Liver (tissue), 9 donors: Measurements from ENCODE around the gene CADM2. TPM values are rescaled to one million over a fixed set of nuclear protein-coding genes. Genes with fewer than 3 reads are reported as not detected.

Experiments
- DNase-seq: peaks from one replicate; pipeline ENCODE4 v3.0.0-alpha.2; 2017; ENCODE audit warnings: low spot score
- H3K27ac ChIP-seq, 2 donors: one replicate each; pipeline ENCODE4 v1.7.0; 2013; ENCODE audit warnings: inconsistent platforms in 2 of 2, low read length in 2 of 2, control low read depth in 1 of 2, low read depth in 1 of 2, mild to moderate bottlenecking in 1 of 2
- H3K27me3 ChIP-seq, 4 donors: one replicate each; pipeline versions ENCODE4 v1.6.1 to v1.7.0; 2013; ENCODE audit warnings: low read length in 3 of 4, inconsistent platforms in 1 of 4, mild to moderate bottlenecking in 1 of 4, moderate library complexity in 1 of 4; ENCODE audit not compliant: control insufficient read depth in 4 of 4, insufficient read depth in 4 of 4
- H3K36me3 ChIP-seq, 4 donors: one replicate each; pipeline versions ENCODE4 v1.6.1 to v1.7.0; 2013; ENCODE audit warnings: low read length in 3 of 4, mild to moderate bottlenecking in 3 of 4, low read depth in 1 of 4, moderate library complexity in 1 of 4; ENCODE audit not compliant: control insufficient read depth in 4 of 4, insufficient read depth in 3 of 4
- H3K4me1 ChIP-seq, 4 donors: one replicate each; pipeline versions ENCODE4 v1.6.1 to v1.7.0; 2013; ENCODE audit warnings: low read length in 3 of 4, mild to moderate bottlenecking in 3 of 4, moderate library complexity in 1 of 4; ENCODE audit not compliant: control insufficient read depth in 4 of 4, insufficient read depth in 4 of 4
- H3K4me3 ChIP-seq, 3 donors: one replicate each; pipeline versions ENCODE4 v1.6.1 to v1.7.0; 2013; ENCODE audit warnings: low read length in 3 of 3, control low read depth in 1 of 3, low read depth in 1 of 3, mild to moderate bottlenecking in 1 of 3
- H3K9ac ChIP-seq, 2 donors: one replicate each; pipeline ENCODE4 v1.7.0; 2013; ENCODE audit warnings: low read length in 2 of 2, mild to moderate bottlenecking in 2 of 2, moderate library complexity in 2 of 2, control low read depth in 1 of 2, low read depth in 1 of 2
- H3K9me3 ChIP-seq, 4 donors: one replicate each; pipeline versions ENCODE4 v1.6.1 to v1.7.0; 2013; ENCODE audit warnings: low read length in 3 of 4; ENCODE audit not compliant: control insufficient read depth in 4 of 4
- ATF3 ChIP-seq: IDR thresholded peaks from 2 replicates; pipeline ENCODE4 v1.6.1; 2016; ENCODE audit warnings: antibody characterized with exemption
- EGR1 ChIP-seq, 2 donors: IDR thresholded peaks; 2 replicates each; pipeline ENCODE4 v1.6.1; 2016 to 2018; ENCODE audit warnings: antibody characterized with exemption in 2 of 2, low read depth in 2 of 2
- FOXA1 ChIP-seq: IDR thresholded peaks from 2 replicates; pipeline ENCODE4 v1.6.1; 2016; ENCODE audit warnings: antibody characterized with exemption
- FOXA2 ChIP-seq: IDR thresholded peaks from 2 replicates; pipeline ENCODE4 v1.6.1; 2016; ENCODE audit warnings: antibody characterized with exemption
- GABPA ChIP-seq, 2 donors: IDR thresholded peaks in 1 of 2; conservative IDR thresholded peaks in 1 of 2; 2 replicates each; pipeline ENCODE4 v1.6.1; 2016; ENCODE audit warnings: antibody characterized with exemption in 2 of 2, mild to moderate bottlenecking in 1 of 2, moderate library complexity in 1 of 2
- HNF4A ChIP-seq, 2 donors: conservative IDR thresholded peaks; 2 replicates each; pipeline ENCODE4 v1.6.1; 2016; ENCODE audit warnings: antibody characterized with exemption in 2 of 2, mild to moderate bottlenecking in 2 of 2
- HNF4G ChIP-seq: IDR thresholded peaks from 2 replicates; pipeline ENCODE4 v1.6.1; 2016; ENCODE audit warnings: antibody characterized with exemption
- JUND ChIP-seq, 2 donors: IDR thresholded peaks; 2 replicates each; pipeline ENCODE4 v1.6.1; 2016; ENCODE audit warnings: antibody characterized with exemption in 2 of 2
- MAX ChIP-seq: IDR thresholded peaks from 2 replicates; pipeline ENCODE4 v1.6.1; 2016; ENCODE audit warnings: antibody characterized with exemption
- NR2F2 ChIP-seq: IDR thresholded peaks from 2 replicates; pipeline ENCODE4 v1.6.1; 2016; ENCODE audit warnings: antibody characterized with exemption
- RAD21 ChIP-seq, 2 donors: IDR thresholded peaks; 2 replicates each; pipeline ENCODE4 v1.6.1; 2016; ENCODE audit warnings: antibody characterized with exemption in 2 of 2, mild to moderate bottlenecking in 2 of 2
- RXRA ChIP-seq, 2 donors: IDR thresholded peaks; 2 replicates each; pipeline ENCODE4 v1.6.1; 2017 to 2018; ENCODE audit warnings: antibody characterized with exemption in 2 of 2, mild to moderate bottlenecking in 1 of 2
- SP1 ChIP-seq: IDR thresholded peaks from 2 replicates; pipeline ENCODE4 v1.6.1; 2018; ENCODE audit warnings: antibody characterized with exemption, mild to moderate bottlenecking
- TAF1 ChIP-seq: conservative IDR thresholded peaks from 2 replicates; pipeline ENCODE4 v1.6.1; 2016; ENCODE audit warnings: antibody characterized with exemption, mild to moderate bottlenecking
- YY1 ChIP-seq: IDR thresholded peaks from 2 replicates; pipeline ENCODE4 v1.6.1; 2016; ENCODE audit warnings: antibody characterized with exemption, mild to moderate bottlenecking
- WGBS: extraction: QIAGEN DNeasy Blood & Tissue Kit; methylation state at CpG from one replicate; pipeline ENCODE4 v1.1.7; 2013; 5-methylcytosine and 5-hydroxymethylcytosine counted together
- polyA plus RNA-seq, 2 donors: library from polyadenylated mRNA; stranded (reverse) in 1 of 2; unstranded in 1 of 2; fragments of 200-250 nt in 1 of 2; fragments of >200 nt in 1 of 2; fragmentation: Nextera tagmentation in 1 of 2; extraction: Ambion mirVana in 1 of 2; gene quantifications; one replicate each; pipeline versions ENCODE4 v1.2.1 to v1.2.3, GENCODE V29; 2013 to 2015
- total RNA-seq, 2 donors: library from RNA; depleted of rRNA; stranded (reverse); fragments of >200 nt; gene quantifications; one replicate each; pipeline ENCODE4 v1.2.3, GENCODE V29; 2014
- TF ChIP-seq, protein P1 (sequence below): IDR thresholded peaks from 2 replicates; pipeline ENCODE4 v1.6.1; 2016; ENCODE audit warnings: antibody characterized with exemption, mild to moderate bottlenecking
- TF ChIP-seq, protein P2 (sequence below): fragments of 150-350 bp; IDR thresholded peaks from 2 replicates; pipeline ENCODE4 v1.5.1; 2017; ENCODE audit warnings: improper control_type of control experiment, low read depth, low read length; ENCODE audit not compliant: missing input control
- TF ChIP-seq, protein P3 (sequence below): IDR thresholded peaks from 2 replicates; pipeline ENCODE4 v1.6.1; 2016; ENCODE audit warnings: antibody characterized with exemption
- donor health status: healthy.
- donor health status: healthy.
- donor health status: healthy.
- donor health status: healthy.
- donor health status: healthy.

The CADM2 gene
- total and polyA plus RNA-seq, 4 donors, result 0.35 to 0.92 (median 0.51) TPM

DNA sequence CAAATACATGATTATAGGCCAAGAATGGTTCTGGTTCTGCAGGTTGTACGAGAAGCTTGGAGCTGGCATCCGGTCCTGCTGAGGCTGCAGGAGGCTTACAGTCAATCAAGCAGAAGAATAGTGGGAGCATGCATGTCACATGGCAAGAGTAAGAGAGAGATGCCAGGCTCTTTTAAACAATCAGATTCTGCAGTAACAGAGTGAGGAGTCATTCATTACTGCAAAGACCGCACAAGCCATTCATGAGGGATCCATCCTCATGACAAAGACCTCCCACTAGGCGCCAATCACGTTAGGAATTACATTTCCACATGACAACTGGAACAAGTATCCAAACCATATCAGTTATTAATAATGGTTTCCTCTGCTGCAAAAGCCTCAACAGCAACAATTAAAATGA is 536.8 kb downstream of the CADM2 start:
- H3K9ac ChIP-seq, result no peak overlapping the region
- H3K9me3 ChIP-seq, result no peaks in the 10 kb centered on the region
- no peak overlapping the region for H3K27ac ChIP-seq
- peaks cover 0 to 3% (median 0%) of the 10 kb centered on the region in 4 donors for H3K27me3 ChIP-seq
- 66% methylated on average over 5 of the region's 5 CpGs for WGBS
- DNase-seq, result no peak
- H3K4me1 ChIP-seq, result no peaks in the 10 kb centered on the region
- TF ChIP-seq ATF3 (no peak), HNF4G (no peak), JUND (IDR thresholded peaks at IDR 0.05) (no peak), RXRA (IDR thresholded peaks at IDR 0.05) (no peak), YY1 (no peak), FOXA2 (no peak), NR2F2 (no peak), EGR1 (IDR thresholded peaks at IDR 0.05; ENCODE audit: low read depth in 2 of 2) (no peak), MAX (no peak), RAD21 (IDR thresholded peaks at IDR 0.05) (no peak), GABPA (IDR thresholded peaks at IDR 0.05 in 1 of 2, conservative IDR thresholded peaks at IDR 0.05 in 1 of 2) (no peak), SP1 (no peak), FOXA1 (no peak), HNF4A (conservative IDR thresholded peaks at IDR 0.05) (no peak), TAF1 (no peak)
- TF ChIP-seq, protein P1, sequence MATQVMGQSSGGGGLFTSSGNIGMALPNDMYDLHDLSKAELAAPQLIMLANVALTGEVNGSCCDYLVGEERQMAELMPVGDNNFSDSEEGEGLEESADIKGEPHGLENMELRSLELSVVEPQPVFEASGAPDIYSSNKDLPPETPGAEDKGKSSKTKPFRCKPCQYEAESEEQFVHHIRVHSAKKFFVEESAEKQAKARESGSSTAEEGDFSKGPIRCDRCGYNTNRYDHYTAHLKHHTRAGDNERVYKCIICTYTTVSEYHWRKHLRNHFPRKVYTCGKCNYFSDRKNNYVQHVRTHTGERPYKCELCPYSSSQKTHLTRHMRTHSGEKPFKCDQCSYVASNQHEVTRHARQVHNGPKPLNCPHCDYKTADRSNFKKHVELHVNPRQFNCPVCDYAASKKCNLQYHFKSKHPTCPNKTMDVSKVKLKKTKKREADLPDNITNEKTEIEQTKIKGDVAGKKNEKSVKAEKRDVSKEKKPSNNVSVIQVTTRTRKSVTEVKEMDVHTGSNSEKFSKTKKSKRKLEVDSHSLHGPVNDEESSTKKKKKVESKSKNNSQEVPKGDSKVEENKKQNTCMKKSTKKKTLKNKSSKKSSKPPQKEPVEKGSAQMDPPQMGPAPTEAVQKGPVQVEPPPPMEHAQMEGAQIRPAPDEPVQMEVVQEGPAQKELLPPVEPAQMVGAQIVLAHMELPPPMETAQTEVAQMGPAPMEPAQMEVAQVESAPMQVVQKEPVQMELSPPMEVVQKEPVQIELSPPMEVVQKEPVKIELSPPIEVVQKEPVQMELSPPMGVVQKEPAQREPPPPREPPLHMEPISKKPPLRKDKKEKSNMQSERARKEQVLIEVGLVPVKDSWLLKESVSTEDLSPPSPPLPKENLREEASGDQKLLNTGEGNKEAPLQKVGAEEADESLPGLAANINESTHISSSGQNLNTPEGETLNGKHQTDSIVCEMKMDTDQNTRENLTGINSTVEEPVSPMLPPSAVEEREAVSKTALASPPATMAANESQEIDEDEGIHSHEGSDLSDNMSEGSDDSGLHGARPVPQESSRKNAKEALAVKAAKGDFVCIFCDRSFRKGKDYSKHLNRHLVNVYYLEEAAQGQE, result no peak
- TF ChIP-seq, protein P2, sequence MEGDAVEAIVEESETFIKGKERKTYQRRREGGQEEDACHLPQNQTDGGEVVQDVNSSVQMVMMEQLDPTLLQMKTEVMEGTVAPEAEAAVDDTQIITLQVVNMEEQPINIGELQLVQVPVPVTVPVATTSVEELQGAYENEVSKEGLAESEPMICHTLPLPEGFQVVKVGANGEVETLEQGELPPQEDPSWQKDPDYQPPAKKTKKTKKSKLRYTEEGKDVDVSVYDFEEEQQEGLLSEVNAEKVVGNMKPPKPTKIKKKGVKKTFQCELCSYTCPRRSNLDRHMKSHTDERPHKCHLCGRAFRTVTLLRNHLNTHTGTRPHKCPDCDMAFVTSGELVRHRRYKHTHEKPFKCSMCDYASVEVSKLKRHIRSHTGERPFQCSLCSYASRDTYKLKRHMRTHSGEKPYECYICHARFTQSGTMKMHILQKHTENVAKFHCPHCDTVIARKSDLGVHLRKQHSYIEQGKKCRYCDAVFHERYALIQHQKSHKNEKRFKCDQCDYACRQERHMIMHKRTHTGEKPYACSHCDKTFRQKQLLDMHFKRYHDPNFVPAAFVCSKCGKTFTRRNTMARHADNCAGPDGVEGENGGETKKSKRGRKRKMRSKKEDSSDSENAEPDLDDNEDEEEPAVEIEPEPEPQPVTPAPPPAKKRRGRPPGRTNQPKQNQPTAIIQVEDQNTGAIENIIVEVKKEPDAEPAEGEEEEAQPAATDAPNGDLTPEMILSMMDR, result no peak
- TF ChIP-seq, protein P3, sequence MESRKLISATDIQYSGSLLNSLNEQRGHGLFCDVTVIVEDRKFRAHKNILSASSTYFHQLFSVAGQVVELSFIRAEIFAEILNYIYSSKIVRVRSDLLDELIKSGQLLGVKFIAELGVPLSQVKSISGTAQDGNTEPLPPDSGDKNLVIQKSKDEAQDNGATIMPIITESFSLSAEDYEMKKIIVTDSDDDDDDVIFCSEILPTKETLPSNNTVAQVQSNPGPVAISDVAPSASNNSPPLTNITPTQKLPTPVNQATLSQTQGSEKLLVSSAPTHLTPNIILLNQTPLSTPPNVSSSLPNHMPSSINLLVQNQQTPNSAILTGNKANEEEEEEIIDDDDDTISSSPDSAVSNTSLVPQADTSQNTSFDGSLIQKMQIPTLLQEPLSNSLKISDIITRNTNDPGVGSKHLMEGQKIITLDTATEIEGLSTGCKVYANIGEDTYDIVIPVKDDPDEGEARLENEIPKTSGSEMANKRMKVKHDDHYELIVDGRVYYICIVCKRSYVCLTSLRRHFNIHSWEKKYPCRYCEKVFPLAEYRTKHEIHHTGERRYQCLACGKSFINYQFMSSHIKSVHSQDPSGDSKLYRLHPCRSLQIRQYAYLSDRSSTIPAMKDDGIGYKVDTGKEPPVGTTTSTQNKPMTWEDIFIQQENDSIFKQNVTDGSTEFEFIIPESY, result no peak
- H3K4me3 ChIP-seq, result no peak overlapping the region
- H3K36me3 ChIP-seq, result no peaks in the 10 kb centered on the region
